ENCODE data around the gene NUDT8.
"Not testable (repeated sequence)": the region's sequence is repeated elsewhere in the genome, so short reads cannot be mapped to it uniquely, and the experiment has no call there.

NUDT8 gene

GRCh38 chr11:67599149-67599548, 30.6 kb downstream of the NUDT8 start:
- H3K27ac ChIP-seq, result no peak overlapping the region
- no peak for TF ChIP-seq ZFX (IDR thresholded peaks at IDR 0.05)
- no peak for TF ChIP-seq CTCF (conservative IDR thresholded peaks at IDR 0.05)

- not testable (repeated sequence) for H3K27ac ChIP-seq
These were observed 31.8 kb downstream of the NUDT8 start for GRCh38 chr11:67597963-67598362.

- not testable (repeated sequence) for H3K27ac ChIP-seq
These were observed 32.3 kb downstream of the NUDT8 start for GRCh38 chr11:67597458-67597857.

GRCh38 chr11:67596753-67597300, 32.9 kb downstream of the NUDT8 start:
- TF ChIP-seq ZFX (IDR thresholded peaks at IDR 0.05) (no peak), CTCF (conservative IDR thresholded peaks at IDR 0.05) (no peak)
- H3K27ac ChIP-seq, result no peak overlapping the region

GRCh38 chr11:67594480-67594879, 35.3 kb downstream of the NUDT8 start:
- H3K27ac ChIP-seq, result no peak overlapping the region
- TF ChIP-seq CTCF (conservative IDR thresholded peaks at IDR 0.05) (no peak), ZFX (IDR thresholded peaks at IDR 0.05) (no peak)

- no peak for TF ChIP-seq ZFX (IDR thresholded peaks at IDR 0.05)
- no peak for TF ChIP-seq CTCF (conservative IDR thresholded peaks at IDR 0.05)
- H3K27ac ChIP-seq, result no peak overlapping the region
These were observed 36.2 kb downstream of the NUDT8 start for GRCh38 chr11:67593565-67593905.

GRCh38 chr11:67592880-67593564, 36.7 kb downstream of the NUDT8 start:
- H3K27ac ChIP-seq, result no peak overlapping the region
- TF ChIP-seq ZFX (IDR thresholded peaks at IDR 0.05) (no peak), CTCF (conservative IDR thresholded peaks at IDR 0.05) (no peak)

- not testable (repeated sequence) for H3K27ac ChIP-seq
These were observed 40.8 kb downstream of the NUDT8 start for GRCh38 chr11:67588899-67589415.

GRCh38 chr11:67588136-67588503, 41.6 kb downstream of the NUDT8 start:
- no peak overlapping the region for H3K27ac ChIP-seq
- TF ChIP-seq ZFX (IDR thresholded peaks at IDR 0.05) (no peak), CTCF (conservative IDR thresholded peaks at IDR 0.05) (no peak)

Data from C4-2B (cell line).